Fibroblast of the aortic adventitia (primary cell): ENCODE measurements around the gene PLXNA2. TPM values are rescaled to one million over a fixed set of nuclear protein-coding genes. Genes with fewer than 3 reads are reported as not detected.
A peak's percentile ranks its signal among the peaks of the same experiment; 100 is the strongest.

Source experiments
- DNase-seq: peaks from one replicate; pipeline ENCODE4 v3.0.0-alpha.2; 2010; ENCODE audit warnings: low read depth
- H3K4me3 ChIP-seq: 2 replicates; pipeline ENCODE4 v1.5.1; 2011; ENCODE audit warnings: low read depth, mild to moderate bottlenecking, control low read depth, low read length, moderate library complexity
- CTCF ChIP-seq: IDR thresholded peaks from 2 replicates; pipeline ENCODE4 v1.5.1; 2011; ENCODE audit warnings: mild to moderate bottlenecking, low read length, control low read depth, inconsistent platforms; ENCODE audit not compliant: insufficient read depth
- total RNA-seq: library from RNA; depleted of rRNA; stranded (reverse); fragments of >200 nt; gene quantifications from 2 replicates; pipeline ENCODE4 v1.2.3, GENCODE V29; 2012; ENCODE audit warnings: low replicate concordance

The PLXNA2 gene
- total RNA-seq, 1 donor: 8.0 TPM

- DNase-seq: no peak
- no peak for TF ChIP-seq CTCF
These were observed 55.0 kb downstream of the PLXNA2 start for GRCh38 chr1:208189183-208189582.

GRCh38 chr1:208188607-208189006 lies 55.6 kb downstream of the PLXNA2 start:
- no peak for TF ChIP-seq CTCF
- no peak for DNase-seq
- H3K4me3 ChIP-seq: no peak overlapping the region

More at GRCh38 chr1:208189183-208189582, 55.0 kb downstream of the PLXNA2 start:
- no peak overlapping the region for H3K4me3 ChIP-seq

GRCh38 chr1:208187499-208188041 lies 56.6 kb downstream of the PLXNA2 start:
- TF ChIP-seq CTCF: no peak
- DNase-seq: no peak

GRCh38 chr1:208185801-208186231 lies 58.4 kb downstream of the PLXNA2 start:
- TF ChIP-seq CTCF: no peak
- no peak overlapping the region for H3K4me3 ChIP-seq
- DNase-seq: no peak

More at GRCh38 chr1:208187499-208188041, 56.6 kb downstream of the PLXNA2 start:
- no peak overlapping the region for H3K4me3 ChIP-seq

GRCh38 chr1:208184966-208185654 lies 59.1 kb downstream of the PLXNA2 start:
- DNase-seq: peak; percentile 57
- no peak overlapping the region for H3K4me3 ChIP-seq
- TF ChIP-seq CTCF: no peak

GRCh38 chr1:208183977-208184911 lies 59.9 kb downstream of the PLXNA2 start:
- TF ChIP-seq CTCF: no peak
- peak overlapping the region; percentile 18 for H3K4me3 ChIP-seq
- peak; percentile 98 for DNase-seq
